ENCODE data around the gene MAST4.
"Not testable (repeated sequence)": the region's sequence is repeated elsewhere in the genome, so short reads cannot be mapped to it uniquely, and the experiment has no call there.

MAST4 gene

GRCh38 chr5:67115817-67116216, 519.6 kb downstream of the MAST4 start:
- Histone ChIP-seq H3K36me3 (ENCODE audit: control insufficient read depth, insufficient read depth, low read length) (no peaks in the 10 kb centered on the region), H3K4me3 (replicated peaks; ENCODE audit: low read depth, low read length) (no peak overlapping the region), H3K27me3 (replicated peaks; ENCODE audit: control insufficient read depth, insufficient read depth, low read length) (no peaks in the 10 kb centered on the region; the same call in 1 of the 2 replicates)
- no peak for DNase-seq (ENCODE audit: extremely low read depth, insufficient read length)
- no peak for TF ChIP-seq CTCF (IDR thresholded peaks at IDR 0.05; ENCODE audit: insufficient read depth, low read length, poor library complexity, severe bottlenecking)

- H3K36me3 ChIP-seq (ENCODE audit: control insufficient read depth, insufficient read depth, low read length): no peaks in the 10 kb centered on the region
- H3K4me3 ChIP-seq (replicated peaks; ENCODE audit: low read depth, low read length): no peak overlapping the region
- no peak for DNase-seq (ENCODE audit: extremely low read depth, insufficient read length)
- H3K27me3 ChIP-seq (replicated peaks; ENCODE audit: control insufficient read depth, insufficient read depth, low read length): no peaks in the 10 kb centered on the region
- no peak for TF ChIP-seq CTCF (IDR thresholded peaks at IDR 0.05; ENCODE audit: insufficient read depth, low read length, poor library complexity, severe bottlenecking)
Observed at GRCh38 chr5:67118050-67118620, 521.9 kb downstream of the MAST4 start.

- DNase-seq (ENCODE audit: extremely low read depth, insufficient read length): no peak
- Histone ChIP-seq H3K27me3 (replicated peaks; ENCODE audit: control insufficient read depth, insufficient read depth, low read length) (no peaks in the 10 kb centered on the region; the same call in 1 of the 2 replicates), H3K36me3 (ENCODE audit: control insufficient read depth, insufficient read depth, low read length) (no peaks in the 10 kb centered on the region), H3K4me3 (replicated peaks; ENCODE audit: low read depth, low read length) (no peak overlapping the region)
- no peak for TF ChIP-seq CTCF (IDR thresholded peaks at IDR 0.05; ENCODE audit: insufficient read depth, low read length, poor library complexity, severe bottlenecking)
Observed at GRCh38 chr5:67119010-67119409, 522.8 kb downstream of the MAST4 start.

- Histone ChIP-seq H3K27me3 (replicated peaks; ENCODE audit: control insufficient read depth, insufficient read depth, low read length) (no peaks in the 10 kb centered on the region; the same call in 1 of the 2 replicates), H3K4me3 (replicated peaks; ENCODE audit: low read depth, low read length) (no peak overlapping the region), H3K36me3 (ENCODE audit: control insufficient read depth, insufficient read depth, low read length) (no peaks in the 10 kb centered on the region)
- DNase-seq (ENCODE audit: extremely low read depth, insufficient read length): no peak
- TF ChIP-seq CTCF (IDR thresholded peaks at IDR 0.05; ENCODE audit: insufficient read depth, low read length, poor library complexity, severe bottlenecking): no peak
Observed at GRCh38 chr5:67120032-67120431, 523.8 kb downstream of the MAST4 start.

GRCh38 chr5:67123819-67124218, 527.6 kb downstream of the MAST4 start:
- H3K36me3 ChIP-seq (ENCODE audit: control insufficient read depth, insufficient read depth, low read length): no peaks in the 10 kb centered on the region
- no peaks in the 10 kb centered on the region; the same call in 1 of the 2 replicates for H3K27me3 ChIP-seq (replicated peaks; ENCODE audit: control insufficient read depth, insufficient read depth, low read length)
- no peak overlapping the region for H3K4me3 ChIP-seq (replicated peaks; ENCODE audit: low read depth, low read length)
- no peak for DNase-seq (ENCODE audit: extremely low read depth, insufficient read length)
- TF ChIP-seq CTCF (IDR thresholded peaks at IDR 0.05; ENCODE audit: insufficient read depth, low read length, poor library complexity, severe bottlenecking): no peak

GRCh38 chr5:67124556-67124955, 528.4 kb downstream of the MAST4 start:
- Histone ChIP-seq H3K4me3 (replicated peaks; ENCODE audit: low read depth, low read length) (no peak overlapping the region), H3K36me3 (ENCODE audit: control insufficient read depth, insufficient read depth, low read length) (no peaks in the 10 kb centered on the region), H3K27me3 (replicated peaks; ENCODE audit: control insufficient read depth, insufficient read depth, low read length) (no peaks in the 10 kb centered on the region; the same call in 1 of the 2 replicates)
- no peak for TF ChIP-seq CTCF (IDR thresholded peaks at IDR 0.05; ENCODE audit: insufficient read depth, low read length, poor library complexity, severe bottlenecking)
- DNase-seq (ENCODE audit: extremely low read depth, insufficient read length): no peak

- not testable (repeated sequence) for DNase-seq (ENCODE audit: extremely low read depth, insufficient read length); H3K4me3 ChIP-seq (replicated peaks; ENCODE audit: low read depth, low read length); H3K36me3 ChIP-seq (ENCODE audit: control insufficient read depth, insufficient read depth, low read length); H3K27me3 ChIP-seq (replicated peaks; ENCODE audit: control insufficient read depth, insufficient read depth, low read length)
Observed at GRCh38 chr5:67127347-67127895, 531.2 kb downstream of the MAST4 start.

Measured in GM06990 (cell line).